ENCODE data around the gene GMDS. TPM values are rescaled to one million over a fixed set of nuclear protein-coding genes. Genes with fewer than 3 reads are reported as not detected.
A peak's percentile ranks its signal among the peaks of the same experiment; 100 is the strongest.

Gene GMDS
- total and polyA plus RNA-seq, 2 of the 13 experiments (the other 11 are each of a cell fraction or from before 2014, with no cell fraction given) = 64.4 to 112 TPM

DNA sequence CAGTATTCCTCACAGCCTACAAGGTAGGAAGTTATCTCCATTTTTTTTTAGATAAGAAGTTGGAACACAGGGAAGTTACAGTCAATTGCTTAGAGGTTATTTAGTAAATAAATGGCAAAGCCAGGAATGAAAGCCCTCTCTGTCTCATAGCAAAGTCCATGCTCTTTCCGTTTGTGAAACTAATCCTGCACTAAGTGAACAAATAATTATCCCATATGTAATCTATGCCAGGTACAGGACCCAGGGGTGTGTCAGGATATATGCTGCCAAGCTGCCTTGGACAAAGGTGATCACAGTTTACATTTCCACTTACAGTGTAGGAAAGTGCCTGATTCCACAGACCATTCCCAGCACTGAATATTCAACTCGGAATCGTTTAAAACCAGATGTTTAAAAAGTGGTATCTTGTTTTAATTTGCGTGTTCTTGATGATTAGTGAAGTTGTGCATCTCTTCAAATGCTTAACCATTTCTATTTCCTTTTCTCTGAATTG, 13.6 kb upstream of the GMDS start (continued):
- TF ChIP-seq, protein P1, sequence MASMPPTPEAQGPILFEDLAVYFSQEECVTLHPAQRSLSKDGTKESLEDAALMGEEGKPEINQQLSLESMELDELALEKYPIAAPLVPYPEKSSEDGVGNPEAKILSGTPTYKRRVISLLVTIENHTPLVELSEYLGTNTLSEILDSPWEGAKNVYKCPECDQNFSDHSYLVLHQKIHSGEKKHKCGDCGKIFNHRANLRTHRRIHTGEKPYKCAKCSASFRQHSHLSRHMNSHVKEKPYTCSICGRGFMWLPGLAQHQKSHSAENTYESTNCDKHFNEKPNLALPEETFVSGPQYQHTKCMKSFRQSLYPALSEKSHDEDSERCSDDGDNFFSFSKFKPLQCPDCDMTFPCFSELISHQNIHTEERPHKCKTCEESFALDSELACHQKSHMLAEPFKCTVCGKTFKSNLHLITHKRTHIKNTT (CRISPR knock-in tag; IDR thresholded peaks at IDR 0.05) = no peak
- TF ChIP-seq, protein P2, sequence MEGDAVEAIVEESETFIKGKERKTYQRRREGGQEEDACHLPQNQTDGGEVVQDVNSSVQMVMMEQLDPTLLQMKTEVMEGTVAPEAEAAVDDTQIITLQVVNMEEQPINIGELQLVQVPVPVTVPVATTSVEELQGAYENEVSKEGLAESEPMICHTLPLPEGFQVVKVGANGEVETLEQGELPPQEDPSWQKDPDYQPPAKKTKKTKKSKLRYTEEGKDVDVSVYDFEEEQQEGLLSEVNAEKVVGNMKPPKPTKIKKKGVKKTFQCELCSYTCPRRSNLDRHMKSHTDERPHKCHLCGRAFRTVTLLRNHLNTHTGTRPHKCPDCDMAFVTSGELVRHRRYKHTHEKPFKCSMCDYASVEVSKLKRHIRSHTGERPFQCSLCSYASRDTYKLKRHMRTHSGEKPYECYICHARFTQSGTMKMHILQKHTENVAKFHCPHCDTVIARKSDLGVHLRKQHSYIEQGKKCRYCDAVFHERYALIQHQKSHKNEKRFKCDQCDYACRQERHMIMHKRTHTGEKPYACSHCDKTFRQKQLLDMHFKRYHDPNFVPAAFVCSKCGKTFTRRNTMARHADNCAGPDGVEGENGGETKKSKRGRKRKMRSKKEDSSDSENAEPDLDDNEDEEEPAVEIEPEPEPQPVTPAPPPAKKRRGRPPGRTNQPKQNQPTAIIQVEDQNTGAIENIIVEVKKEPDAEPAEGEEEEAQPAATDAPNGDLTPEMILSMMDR (CRISPR knock-in tag; IDR thresholded peaks at IDR 0.05) = no peak
- TF ChIP-seq, protein P3, sequence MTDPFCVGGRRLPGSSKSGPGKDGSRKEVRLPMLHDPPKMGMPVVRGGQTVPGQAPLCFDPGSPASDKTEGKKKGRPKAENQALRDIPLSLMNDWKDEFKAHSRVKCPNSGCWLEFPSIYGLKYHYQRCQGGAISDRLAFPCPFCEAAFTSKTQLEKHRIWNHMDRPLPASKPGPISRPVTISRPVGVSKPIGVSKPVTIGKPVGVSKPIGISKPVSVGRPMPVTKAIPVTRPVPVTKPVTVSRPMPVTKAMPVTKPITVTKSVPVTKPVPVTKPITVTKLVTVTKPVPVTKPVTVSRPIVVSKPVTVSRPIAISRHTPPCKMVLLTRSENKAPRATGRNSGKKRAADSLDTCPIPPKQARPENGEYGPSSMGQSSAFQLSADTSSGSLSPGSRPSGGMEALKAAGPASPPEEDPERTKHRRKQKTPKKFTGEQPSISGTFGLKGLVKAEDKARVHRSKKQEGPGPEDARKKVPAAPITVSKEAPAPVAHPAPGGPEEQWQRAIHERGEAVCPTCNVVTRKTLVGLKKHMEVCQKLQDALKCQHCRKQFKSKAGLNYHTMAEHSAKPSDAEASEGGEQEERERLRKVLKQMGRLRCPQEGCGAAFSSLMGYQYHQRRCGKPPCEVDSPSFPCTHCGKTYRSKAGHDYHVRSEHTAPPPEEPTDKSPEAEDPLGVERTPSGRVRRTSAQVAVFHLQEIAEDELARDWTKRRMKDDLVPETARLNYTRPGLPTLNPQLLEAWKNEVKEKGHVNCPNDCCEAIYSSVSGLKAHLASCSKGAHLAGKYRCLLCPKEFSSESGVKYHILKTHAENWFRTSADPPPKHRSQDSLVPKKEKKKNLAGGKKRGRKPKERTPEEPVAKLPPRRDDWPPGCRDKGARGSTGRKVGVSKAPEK (CRISPR knock-in tag; IDR thresholded peaks at IDR 0.05; ENCODE audit: borderline replicate concordance) = 0 out of 2 replicates have a peak, but pooled peaks have one; percentile 45
- TF ChIP-seq ZFP1 (CRISPR knock-in tag; IDR thresholded peaks at IDR 0.05) (0 out of 2 replicates have a peak, but pooled peaks have one; percentile 66), ZNF616 (CRISPR knock-in tag; IDR thresholded peaks at IDR 0.05; ENCODE audit: low read depth) (no peak), ZNF260 (CRISPR knock-in tag; IDR thresholded peaks at IDR 0.05; ENCODE audit: borderline replicate concordance, low read depth) (no peak), ZNF761 (CRISPR knock-in tag; conservative IDR thresholded peaks at IDR 0.05) (peak; percentile 68; the same call in 1 of the 2 replicates), ARHGAP35 (CRISPR knock-in tag; IDR thresholded peaks at IDR 0.05; ENCODE audit: borderline replicate concordance) (no peak), NR3C1 (CRISPR knock-in tag; IDR thresholded peaks at IDR 0.05) (no peak)
- TF ChIP-seq, protein P4, sequence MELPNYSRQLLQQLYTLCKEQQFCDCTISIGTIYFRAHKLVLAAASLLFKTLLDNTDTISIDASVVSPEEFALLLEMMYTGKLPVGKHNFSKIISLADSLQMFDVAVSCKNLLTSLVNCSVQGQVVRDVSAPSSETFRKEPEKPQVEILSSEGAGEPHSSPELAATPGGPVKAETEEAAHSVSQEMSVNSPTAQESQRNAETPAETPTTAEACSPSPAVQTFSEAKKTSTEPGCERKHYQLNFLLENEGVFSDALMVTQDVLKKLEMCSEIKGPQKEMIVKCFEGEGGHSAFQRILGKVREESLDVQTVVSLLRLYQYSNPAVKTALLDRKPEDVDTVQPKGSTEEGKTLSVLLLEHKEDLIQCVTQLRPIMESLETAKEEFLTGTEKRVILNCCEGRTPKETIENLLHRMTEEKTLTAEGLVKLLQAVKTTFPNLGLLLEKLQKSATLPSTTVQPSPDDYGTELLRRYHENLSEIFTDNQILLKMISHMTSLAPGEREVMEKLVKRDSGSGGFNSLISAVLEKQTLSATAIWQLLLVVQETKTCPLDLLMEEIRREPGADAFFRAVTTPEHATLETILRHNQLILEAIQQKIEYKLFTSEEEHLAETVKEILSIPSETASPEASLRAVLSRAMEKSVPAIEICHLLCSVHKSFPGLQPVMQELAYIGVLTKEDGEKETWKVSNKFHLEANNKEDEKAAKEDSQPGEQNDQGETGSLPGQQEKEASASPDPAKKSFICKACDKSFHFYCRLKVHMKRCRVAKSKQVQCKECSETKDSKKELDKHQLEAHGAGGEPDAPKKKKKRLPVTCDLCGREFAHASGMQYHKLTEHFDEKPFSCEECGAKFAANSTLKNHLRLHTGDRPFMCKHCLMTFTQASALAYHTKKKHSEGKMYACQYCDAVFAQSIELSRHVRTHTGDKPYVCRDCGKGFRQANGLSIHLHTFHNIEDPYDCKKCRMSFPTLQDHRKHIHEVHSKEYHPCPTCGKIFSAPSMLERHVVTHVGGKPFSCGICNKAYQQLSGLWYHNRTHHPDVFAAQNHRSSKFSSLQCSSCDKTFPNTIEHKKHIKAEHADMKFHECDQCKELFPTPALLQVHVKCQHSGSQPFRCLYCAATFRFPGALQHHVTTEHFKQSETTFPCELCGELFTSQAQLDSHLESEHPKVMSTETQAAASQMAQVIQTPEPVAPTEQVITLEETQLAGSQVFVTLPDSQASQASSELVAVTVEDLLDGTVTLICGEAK (IDR thresholded peaks at IDR 0.05) = no peak
- TF ChIP-seq, protein P4 (CRISPR knock-in tag; IDR thresholded peaks at IDR 0.05) = no peak; the same call in 1 of the 2 replicates
- TF ChIP-seq, protein P5, sequence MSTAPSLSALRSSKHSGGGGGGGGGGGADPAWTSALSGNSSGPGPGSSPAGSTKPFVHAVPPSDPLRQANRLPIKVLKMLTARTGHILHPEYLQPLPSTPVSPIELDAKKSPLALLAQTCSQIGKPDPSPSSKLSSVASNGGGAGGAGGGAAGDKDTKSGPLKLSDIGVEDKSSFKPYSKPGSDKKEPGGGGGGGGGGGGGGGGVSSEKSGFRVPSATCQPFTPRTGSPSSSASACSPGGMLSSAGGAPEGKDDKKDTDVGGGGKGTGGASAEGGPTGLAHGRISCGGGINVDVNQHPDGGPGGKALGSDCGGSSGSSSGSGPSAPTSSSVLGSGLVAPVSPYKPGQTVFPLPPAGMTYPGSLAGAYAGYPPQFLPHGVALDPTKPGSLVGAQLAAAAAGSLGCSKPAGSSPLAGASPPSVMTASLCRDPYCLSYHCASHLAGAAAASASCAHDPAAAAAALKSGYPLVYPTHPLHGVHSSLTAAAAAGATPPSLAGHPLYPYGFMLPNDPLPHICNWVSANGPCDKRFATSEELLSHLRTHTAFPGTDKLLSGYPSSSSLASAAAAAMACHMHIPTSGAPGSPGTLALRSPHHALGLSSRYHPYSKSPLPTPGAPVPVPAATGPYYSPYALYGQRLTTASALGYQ (CRISPR knock-in tag; IDR thresholded peaks at IDR 0.05) = peak; percentile 73
